DOHH2 (cell line): ENCODE data around the gene AZIN2.

Experiments
- EZH2phosphoT487 ChIP-seq: fragments of 200-600 bp; sonication (generic); IDR thresholded peaks from 2 replicates; pipeline ENCODE4 v1.6.1; 2017; ENCODE audit warnings: borderline replicate concordance, mild to moderate bottlenecking, antibody characterized with exemption, low read length, moderate library complexity, mixed read lengths
- TF ChIP-seq, protein P1 (sequence below): fragments of 200-600 bp; sonication (generic); IDR thresholded peaks from one replicate; pipeline ENCODE4 v1.5.1; 2014; ENCODE audit warnings: antibody characterized with exemption, mild to moderate bottlenecking, low read depth, low read length; ENCODE audit not compliant: poor library complexity, severe bottlenecking

DNA sequence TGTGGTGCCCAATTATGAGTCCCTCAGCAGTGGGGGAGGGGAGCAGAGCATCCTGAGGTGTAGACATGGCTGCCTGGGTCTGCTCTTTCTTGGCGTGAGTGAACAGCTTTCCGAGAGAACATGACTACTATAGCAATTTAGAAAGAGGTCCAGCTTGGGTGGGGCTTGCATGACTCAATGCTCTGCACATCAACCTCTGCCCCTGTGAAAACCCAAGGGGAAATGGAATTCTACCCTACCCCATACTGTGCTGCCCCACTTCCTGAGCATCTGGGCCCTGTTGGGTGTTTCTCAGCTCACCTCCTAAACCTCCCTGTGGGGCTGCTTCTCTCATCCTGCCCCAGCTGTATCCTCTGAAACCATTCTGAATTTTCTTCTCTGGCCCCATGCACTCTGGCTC, 8.2 kb upstream of the AZIN2 start:
- TF ChIP-seq, protein P1, sequence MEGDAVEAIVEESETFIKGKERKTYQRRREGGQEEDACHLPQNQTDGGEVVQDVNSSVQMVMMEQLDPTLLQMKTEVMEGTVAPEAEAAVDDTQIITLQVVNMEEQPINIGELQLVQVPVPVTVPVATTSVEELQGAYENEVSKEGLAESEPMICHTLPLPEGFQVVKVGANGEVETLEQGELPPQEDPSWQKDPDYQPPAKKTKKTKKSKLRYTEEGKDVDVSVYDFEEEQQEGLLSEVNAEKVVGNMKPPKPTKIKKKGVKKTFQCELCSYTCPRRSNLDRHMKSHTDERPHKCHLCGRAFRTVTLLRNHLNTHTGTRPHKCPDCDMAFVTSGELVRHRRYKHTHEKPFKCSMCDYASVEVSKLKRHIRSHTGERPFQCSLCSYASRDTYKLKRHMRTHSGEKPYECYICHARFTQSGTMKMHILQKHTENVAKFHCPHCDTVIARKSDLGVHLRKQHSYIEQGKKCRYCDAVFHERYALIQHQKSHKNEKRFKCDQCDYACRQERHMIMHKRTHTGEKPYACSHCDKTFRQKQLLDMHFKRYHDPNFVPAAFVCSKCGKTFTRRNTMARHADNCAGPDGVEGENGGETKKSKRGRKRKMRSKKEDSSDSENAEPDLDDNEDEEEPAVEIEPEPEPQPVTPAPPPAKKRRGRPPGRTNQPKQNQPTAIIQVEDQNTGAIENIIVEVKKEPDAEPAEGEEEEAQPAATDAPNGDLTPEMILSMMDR: no peak
- TF ChIP-seq EZH2phosphoT487: no peak
